Endothelial cell of umbilical vein (primary cell): ENCODE data around the gene FAM163A. TPM values are rescaled to one million over a fixed set of nuclear protein-coding genes. Genes with fewer than 3 reads are reported as not detected.

Experiments
- BruUV-seq: library from RNA; stranded (reverse); fragments of 400-500 nt; replicated peaks from 2 replicates; lab custom pipeline; 2021; lab: Mats Ljungman, UMichigan
- CTCF ChIA-PET: fragments of 300-600, 350-600 bp; sonication (Branson Sonifier 250); formaldehyde crosslinking; loops from one replicate; lab custom pipeline; 2021; ENCODE audit warnings: antibody characterized with exemption, inconsistent platforms; lab: Charles Lee
- POLR2A ChIA-PET: fragments of 300-600, 350-600 bp; sonication (Branson Sonifier 250); formaldehyde crosslinking; loops from one replicate; lab custom pipeline; 2021; ENCODE audit warnings: antibody characterized with exemption, inconsistent platforms; lab: Charles Lee
- DNase-seq: peaks from one replicate; pipeline ENCODE4 v3.0.0-alpha.2; 2011; ENCODE audit warnings: low read depth, low spot score
- FAIRE-seq: peaks from 2 replicates; lab custom pipeline; 2011; peaks lifted over from hg19 to GRCh38; lab: Jason Lieb, UNC
- H2AFZ ChIP-seq: 2 replicates; pipeline ENCODE4 v1.6.0; 2012; ENCODE audit warnings: low read depth, low read length, control low read depth, inconsistent platforms
- H3K27ac ChIP-seq: 2 replicates; pipeline ENCODE4 v1.5.1; 2011; ENCODE audit warnings: low read depth, mild to moderate bottlenecking, control low read depth, low read length, moderate library complexity; ENCODE audit not compliant: insufficient read depth
- H3K27me3 ChIP-seq, 2 experiments: 2 replicates each; pipeline versions ENCODE4 v1.6.0 to v1.6.1; 2011; ENCODE audit warnings: low read length in 2 of 2, mixed read lengths in 1 of 2; ENCODE audit not compliant: control insufficient read depth in 2 of 2, insufficient read depth in 2 of 2
- H3K36me3 ChIP-seq, 2 experiments: 2 replicates in 1 of 2; 3 replicates in 1 of 2; pipeline ENCODE4 v1.5.1; 2011; ENCODE audit warnings: low read length in 2 of 2, mild to moderate bottlenecking in 1 of 2, moderate library complexity in 1 of 2; ENCODE audit not compliant: control insufficient read depth in 2 of 2, insufficient read depth in 2 of 2; ENCODE audit errors: extremely low read depth in 1 of 2
- H3K4me1 ChIP-seq: 3 replicates; pipeline ENCODE4 v1.5.1; 2011; ENCODE audit warnings: mild to moderate bottlenecking, low read length; ENCODE audit not compliant: control insufficient read depth, insufficient read depth; ENCODE audit errors: extremely low read depth
- H3K4me2 ChIP-seq: 2 replicates; pipeline ENCODE4 v1.6.1; 2011; ENCODE audit warnings: low read length, control low read depth, mixed read lengths; ENCODE audit not compliant: insufficient read depth
- H3K4me3 ChIP-seq, 3 experiments: fragments of 200-600 bp in 1 of 3; sonication (generic), shearing (Covaris generic) in 1 of 3; replicated peaks in 1 of 3; 2 replicates each; pipeline ENCODE4 v1.5.1; 2011 to 2016; ENCODE audit warnings: control low read depth in 3 of 3, low read length in 3 of 3, mild to moderate bottlenecking in 2 of 3, inconsistent platforms in 1 of 3, low read depth in 1 of 3, moderate library complexity in 1 of 3; ENCODE audit not compliant: insufficient read depth in 1 of 3
- H3K79me2 ChIP-seq: 2 replicates; pipeline ENCODE4 v1.6.0; 2012; ENCODE audit warnings: low read length, inconsistent platforms; ENCODE audit not compliant: control insufficient read depth, insufficient read depth
- H3K9ac ChIP-seq: replicated peaks from 2 replicates; pipeline ENCODE3; 2011; ENCODE audit warnings: low read length, control low read depth; ENCODE audit not compliant: insufficient read depth; ENCODE audit errors: extremely low read depth
- H3K9me1 ChIP-seq: replicated peaks from 3 replicates; pipeline ENCODE4 v1.6.0; 2011; ENCODE audit warnings: mild to moderate bottlenecking, low read length; ENCODE audit not compliant: control insufficient read depth, insufficient read depth; ENCODE audit errors: extremely low read depth
- H3K9me3 ChIP-seq: replicated peaks from 2 replicates; pipeline ENCODE4 v1.5.1; 2012; ENCODE audit warnings: low read length, inconsistent platforms; ENCODE audit not compliant: control insufficient read depth, insufficient read depth
- H4K20me1 ChIP-seq: replicated peaks from 2 replicates; pipeline ENCODE3; 2011; ENCODE audit warnings: mild to moderate bottlenecking, low read length; ENCODE audit not compliant: control insufficient read depth, insufficient read depth; ENCODE audit errors: extremely low read depth
- CTCF ChIP-seq, 2 donors: IDR thresholded peaks; 1 replicate in 1 of 2; 2 replicates in 1 of 2; pipeline ENCODE4 v1.5.1; 2011; ENCODE audit warnings: low read length in 2 of 2, mild to moderate bottlenecking in 2 of 2, moderate library complexity in 2 of 2, control low read depth in 1 of 2, inconsistent platforms in 1 of 2, low read depth in 1 of 2; ENCODE audit not compliant: insufficient read depth in 1 of 2; ENCODE audit errors: extremely low read depth in 1 of 2
- EZH2 ChIP-seq: IDR thresholded peaks from 2 replicates; pipeline ENCODE4 v1.6.1; 2012; ENCODE audit warnings: borderline replicate concordance, low read depth, mild to moderate bottlenecking, moderate library complexity, low read length, inconsistent platforms; ENCODE audit not compliant: severe bottlenecking
- FOS ChIP-seq: IDR thresholded peaks from 2 replicates; pipeline ENCODE4 v1.6.1; 2011; ENCODE audit warnings: mild to moderate bottlenecking, low read length, moderate library complexity, borderline replicate concordance; ENCODE audit not compliant: insufficient read depth
- GATA2 ChIP-seq: IDR thresholded peaks from 2 replicates; pipeline ENCODE4 v1.7.0; 2011; ENCODE audit warnings: low read depth, mild to moderate bottlenecking, moderate library complexity, mixed read lengths, low read length; ENCODE audit not compliant: insufficient read length, insufficient read depth
- JUN ChIP-seq: IDR thresholded peaks from 2 replicates; pipeline ENCODE4 v1.6.1; 2011; ENCODE audit warnings: borderline replicate concordance, low read depth; ENCODE audit not compliant: insufficient read length, insufficient read depth
- MYC ChIP-seq: IDR thresholded peaks from one replicate; pipeline ENCODE4 v1.6.1; 2011; ENCODE audit warnings: mild to moderate bottlenecking, low read depth, low read length
- POLR2A ChIP-seq: IDR thresholded peaks from 2 replicates; pipeline ENCODE4 v1.6.1; 2012; ENCODE audit warnings: low read depth, mild to moderate bottlenecking, control low read depth, low read length
- POLR2AphosphoS5 ChIP-seq: IDR thresholded peaks from 2 replicates; pipeline ENCODE4 v1.6.1; 2012; ENCODE audit warnings: low read depth, mild to moderate bottlenecking, control low read depth, low read length, moderate library complexity; ENCODE audit not compliant: insufficient read depth
- dilution Hi-C: fragments of 300-500 bp; cut with MboI; formaldehyde crosslinking; loops from one replicate; pipeline ENCODE4 v1.15.0; 2019; ENCODE audit warnings: low sequenced_read_pairs; ENCODE audit not compliant: extremely low pct_ligation_motif_present
- intact Hi-C: fragments of 100-400 bp; cut with micrococcal nuclease; formaldehyde crosslinking; loops from one replicate; pipeline ENCODE4 v1.10.0; 2022
- polyA plus RNA-seq, 4 experiments: library from polyadenylated mRNA; depleted of rRNA in 3 of 4; stranded (reverse) in 3 of 4; unstranded in 1 of 4; fragments of >200 nt; gene quantifications; 2 replicates each; pipeline versions ENCODE4 v1.2.1 to v1.2.3, GENCODE V29; 2011 to 2012; ENCODE audit warnings: missing spikeins in 1 of 4
- total RNA-seq: library from RNA; stranded (reverse); gene quantifications from 2 replicates; pipeline ENCODE4 v1.2.3, GENCODE V29; 2021
- TF ChIP-seq, protein P1 (sequence below): IDR thresholded peaks from 2 replicates; pipeline ENCODE4 v1.6.1; 2011; ENCODE audit not compliant: insufficient read depth, insufficient read length

Gene FAM163A
- total and polyA plus RNA-seq, 2 donors (not counting 3 experiments of a cell fraction or from before 2014, with no cell fraction given) = not detected

GRCh38 chr1:179857009-179857408 lies 113.9 kb downstream of the FAM163A start:
- H3K4me1 ChIP-seq = no peaks in the 10 kb centered on the region
- no peaks in the 10 kb centered on the region for H3K9me1 ChIP-seq
- H3K27me3 ChIP-seq = no peaks in the 10 kb centered on the region
- H4K20me1 ChIP-seq = no peaks in the 10 kb centered on the region
- DNase-seq (no peak), FAIRE-seq (no peak)
- dilution Hi-C loops (no loop called here), intact Hi-C loops (no loop called here)
- TF ChIP-seq CTCF (IDR thresholded peaks at IDR 0.05; ENCODE audit: extremely low read depth in 1 of 2, insufficient read depth in 1 of 2, low read depth in 1 of 2, low read length in 2 of 2) = no peak
- TF ChIP-seq EZH2 = no peak
- no peak for TF ChIP-seq JUN
- TF ChIP-seq POLR2AphosphoS5 = no peak
- TF ChIP-seq, protein P1, sequence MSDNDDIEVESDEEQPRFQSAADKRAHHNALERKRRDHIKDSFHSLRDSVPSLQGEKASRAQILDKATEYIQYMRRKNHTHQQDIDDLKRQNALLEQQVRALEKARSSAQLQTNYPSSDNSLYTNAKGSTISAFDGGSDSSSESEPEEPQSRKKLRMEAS = no peak
- no peak for TF ChIP-seq POLR2A
- TF ChIP-seq FOS = no peak
- no peak for TF ChIP-seq GATA2
- TF ChIP-seq MYC = no peak
- no peaks in the 10 kb centered on the region for H3K9me3 ChIP-seq
- no peaks in the 10 kb centered on the region for H3K79me2 ChIP-seq
- CTCF ChIA-PET = interaction anchor here (0.8 kb wide), 1 partner anchor 39 kb away, joined by 3 read pairs; no protein-coding TSS in a partner anchor
- peaks cover 0 to 2% of the 10 kb centered on the region in 2 experiments for H3K36me3 ChIP-seq
- H2AFZ ChIP-seq = no peak overlapping the region
- no peak overlapping the region for H3K4me3 ChIP-seq
- no peak overlapping the region for H3K9ac ChIP-seq
- POLR2A ChIA-PET = no interaction called here
- no peak overlapping the region for H3K4me2 ChIP-seq
- no peak overlapping the region for H3K27ac ChIP-seq
- no TSS peak for BruUV-seq
